Measurements from ENCODE around the gene PNPLA6. TPM values are rescaled to one million over a fixed set of nuclear protein-coding genes. Genes with fewer than 3 reads are reported as not detected.

The PNPLA6 gene
- total and polyA plus RNA-seq, 2 of the 8 experiments (the other 6 are each of a cell fraction or from before 2014, with no cell fraction given), result 55.1 to 121 TPM

GRCh38 chr19:7512400-7512851 is 23.1 kb upstream of the PNPLA6 start (continued):
- TF ChIP-seq RNF2 (IDR thresholded peaks at IDR 0.05; ENCODE audit: borderline replicate concordance, low read depth, low read length, missing control alignments, poor library complexity, severe bottlenecking), result no peak
- no peak for TF ChIP-seq CHD7 (IDR thresholded peaks at IDR 0.05; ENCODE audit: insufficient replicate concordance, low read length)

Data from H1 (cell line).